Measurements from ENCODE around the gene NOVA2. TPM values are rescaled to one million over a fixed set of nuclear protein-coding genes. Genes with fewer than 3 reads are reported as not detected.

The NOVA2 gene
- total and polyA plus RNA-seq, 2 donors (not counting 1 experiment from before 2014, with no cell fraction given) = not detected

GRCh38 chr19:45901432-45901911 lies 72.2 kb downstream of the NOVA2 start:
- H3K4me3 ChIP-seq (ENCODE audit: control extremely low read depth in 1 of 5, extremely low read depth in 1 of 5, insufficient read depth in 1 of 5, low read depth in 2 of 5, low read length in 4 of 5) = peak overlapping the region in 3 of 5 experiments; percentile 74 to 88 (median 76)
- ChIA-PET POLR2A (interaction anchor here (2.9 kb wide), 1 partner anchor 16 kb away, joined by 33 read pairs; the partner anchor contains the start of gene IRF2BP1), CTCF (interaction anchor here (0.8 to 2.7 kb wide), 2 partner anchors 16 to 37 kb away, joined by 3 to 15 read pairs; partner anchors contain the start of genes FOXA3 and SYMPK)
- H3K4me3 Mint-ChIP-seq = peak overlapping the region; percentile 68
- H3K36me3 ChIP-seq (replicated peaks in 1 of 2; ENCODE audit: control extremely low read depth in 1 of 2, control insufficient read depth in 1 of 2, extremely low read depth in 1 of 2, insufficient read depth in 2 of 2, low read length in 1 of 2) = peaks cover 3 to 9% of the 10 kb centered on the region in 2 experiments
- no peak overlapping the region for H3K27ac ChIP-seq (ENCODE audit: low read length in 2 of 2)
- peaks cover 20% of the 10 kb centered on the region for H3K79me2 ChIP-seq (ENCODE audit: control insufficient read depth, insufficient read depth, low read length)
- no peaks in the 10 kb centered on the region for H4K20me1 ChIP-seq (ENCODE audit: control insufficient read depth, insufficient read depth, low read length, poor library complexity, severe bottlenecking)
- H3K9me3 ChIP-seq (ENCODE audit: control extremely low read depth in 1 of 3, control insufficient read depth in 2 of 3, insufficient read depth in 1 of 3, low read length in 2 of 3) = no peaks in the 10 kb centered on the region
- no peaks in the 10 kb centered on the region for H3K27me3 ChIP-seq (replicated peaks in 1 of 4; ENCODE audit: control extremely low read depth in 1 of 4, control insufficient read depth in 3 of 4, insufficient read depth in 4 of 4, low read length in 3 of 4)
- peak overlapping the region; percentile 73 for H3K9ac ChIP-seq (ENCODE audit: low read length)
- H3K27ac Mint-ChIP-seq = no peak overlapping the region
- no peaks in the 10 kb centered on the region for H3K9me3 Mint-ChIP-seq (ENCODE audit: insufficient read depth)
- H3K4me1 ChIP-seq (ENCODE audit: control insufficient read depth in 2 of 2, insufficient read depth in 2 of 2, low read length in 2 of 2) = peaks cover 23 to 33% of the 10 kb centered on the region in 2 donors
- WGBS (ENCODE audit: insufficient coverage) = 23% methylated on average over 65 of the region's 69 CpGs
- ATAC-seq (ENCODE audit: low read depth) (no peak), DNase-seq (peak; percentile 64)
- peak overlapping the region; percentile 89 for H3K4me2 ChIP-seq (replicated peaks; ENCODE audit: low read depth, low read length, poor library complexity, severe bottlenecking)
- H3K4me1 Mint-ChIP-seq = peaks cover 35% of the 10 kb centered on the region
- H3K27me3 Mint-ChIP-seq = no peaks in the 10 kb centered on the region
- TF ChIP-seq CTCF (IDR thresholded peaks at IDR 0.05) = no peak
- TF ChIP-seq EZH2 (IDR thresholded peaks at IDR 0.05; ENCODE audit: borderline replicate concordance, insufficient read depth, low read depth, low read length, poor library complexity, severe bottlenecking) = no peak
- H2AFZ ChIP-seq (ENCODE audit: insufficient read depth, low read depth, low read length, poor library complexity, severe bottlenecking) = peak overlapping the region; percentile 82
- intact Hi-C loops (cut with micrococcal nuclease) = no loop called here

- DNase-seq (no peak), ATAC-seq (ENCODE audit: low read depth) (no peak)
- H3K9me3 Mint-ChIP-seq (ENCODE audit: insufficient read depth) = no peaks in the 10 kb centered on the region
- H4K20me1 ChIP-seq (ENCODE audit: control insufficient read depth, insufficient read depth, low read length, poor library complexity, severe bottlenecking) = no peaks in the 10 kb centered on the region
- H3K9ac ChIP-seq (ENCODE audit: low read length) = peak overlapping the region; percentile 73
- H3K4me2 ChIP-seq (replicated peaks; ENCODE audit: low read depth, low read length, poor library complexity, severe bottlenecking) = peak overlapping the region; percentile 89
- H2AFZ ChIP-seq (ENCODE audit: insufficient read depth, low read depth, low read length, poor library complexity, severe bottlenecking) = peak overlapping the region; percentile 82
- H3K9me3 ChIP-seq (ENCODE audit: control extremely low read depth in 1 of 3, control insufficient read depth in 2 of 3, insufficient read depth in 1 of 3, low read length in 2 of 3) = no peaks in the 10 kb centered on the region
- TF ChIP-seq EZH2 (IDR thresholded peaks at IDR 0.05; ENCODE audit: borderline replicate concordance, insufficient read depth, low read depth, low read length, poor library complexity, severe bottlenecking) (no peak), CTCF (IDR thresholded peaks at IDR 0.05) (no peak)
- intact Hi-C loops (cut with micrococcal nuclease) = no loop called here
- H3K27ac Mint-ChIP-seq = peak overlapping the region; percentile 10
- ChIA-PET CTCF (interaction anchor here (0.5 to 0.8 kb wide), 3 partner anchors 16 to 173 kb away, joined by 3 to 4 read pairs (median 3); no protein-coding TSS in a partner anchor), POLR2A (interaction anchor here (2.9 kb wide), 1 partner anchor 15 kb away, joined by 33 read pairs; the partner anchor contains the start of gene IRF2BP1)
- H3K4me3 ChIP-seq (ENCODE audit: control extremely low read depth in 1 of 5, extremely low read depth in 1 of 5, insufficient read depth in 1 of 5, low read depth in 2 of 5, low read length in 4 of 5) = peak overlapping the region in 2 of 5 experiments; percentile 74 to 76
- H3K4me1 ChIP-seq (ENCODE audit: control insufficient read depth in 2 of 2, insufficient read depth in 2 of 2, low read length in 2 of 2) = peaks cover 23 to 33% of the 10 kb centered on the region in 2 donors
- peaks cover 35% of the 10 kb centered on the region for H3K4me1 Mint-ChIP-seq
- no peak overlapping the region for H3K27ac ChIP-seq (ENCODE audit: low read length in 2 of 2)
- peaks cover 3 to 9% of the 10 kb centered on the region in 2 experiments for H3K36me3 ChIP-seq (replicated peaks in 1 of 2; ENCODE audit: control extremely low read depth in 1 of 2, control insufficient read depth in 1 of 2, extremely low read depth in 1 of 2, insufficient read depth in 2 of 2, low read length in 1 of 2)
- peaks cover 20% of the 10 kb centered on the region for H3K79me2 ChIP-seq (ENCODE audit: control insufficient read depth, insufficient read depth, low read length)
- WGBS (ENCODE audit: insufficient coverage) = 97% methylated on average over 19 of the region's 22 CpGs
- no peaks in the 10 kb centered on the region for H3K27me3 ChIP-seq (replicated peaks in 1 of 4; ENCODE audit: control extremely low read depth in 1 of 4, control insufficient read depth in 3 of 4, insufficient read depth in 4 of 4, low read length in 3 of 4)
- no peaks in the 10 kb centered on the region for H3K27me3 Mint-ChIP-seq
- H3K4me3 Mint-ChIP-seq = peak overlapping the region; percentile 71
These were observed 72.8 kb downstream of the NOVA2 start for GRCh38 chr19:45900738-45901431.

Measured in B cell (primary cell).